HCT116 (cell line): ENCODE results near the gene SEL1L2. TPM values are rescaled to one million over a fixed set of nuclear protein-coding genes. Genes with fewer than 3 reads are reported as not detected.

Experiments
- ATAC-seq: fragments of 200-7000 bp; cut with Tn5 transposase; 2 replicates; pipeline ENCODE4 v1.9.1; 2020; ENCODE audit warnings: mild to moderate bottlenecking, moderate library complexity
- BruUV-seq: library from RNA; stranded (reverse); fragments of 400-500 nt; replicated peaks from 2 replicates; lab custom pipeline; 2021; lab: Mats Ljungman, UMichigan
- CTCF ChIA-PET: fragments of 300-600 bp; sonication (Branson Sonifier 250); formaldehyde crosslinking; loops from one replicate; lab custom pipeline; 2021; ENCODE audit warnings: antibody characterized with exemption; lab: Charles Lee
- POLR2A ChIA-PET: fragments of 300-600, 350-600 bp; sonication (Branson Sonifier 250); formaldehyde crosslinking; loops from one replicate; lab custom pipeline; 2021; ENCODE audit warnings: antibody characterized with exemption; lab: Charles Lee
- RAD21 ChIA-PET, 2 experiments: fragments of 300-600 bp; sonication (Branson Sonifier 250); formaldehyde crosslinking; loops; one replicate each; lab custom pipeline; 2023; ENCODE audit warnings: low total read pairs in 2 of 2; ENCODE audit not compliant: uncharacterized antibody in 2 of 2, unreplicated experiment in 2 of 2, low non-redundant PET in 1 of 2; lab: Charles Lee
- DNase-seq: peaks from one replicate; pipeline ENCODE4 v3.0.0-alpha.2; 2010; ENCODE audit warnings: low read depth, low spot score
- H2AFZ ChIP-seq: fragments of 200-600 bp; shearing (Covaris generic), sonication (generic); 2 replicates; pipeline ENCODE4 v1.6.1; 2017; ENCODE audit warnings: low read depth, mixed run types, mixed read lengths, antibody characterized with exemption, low read length; ENCODE audit not compliant: poor library complexity, severe bottlenecking
- H3K27ac ChIP-seq: 2 replicates; pipeline ENCODE4 v1.5.1; 2012; ENCODE audit warnings: low read depth, low read length
- H3K27me3 ChIP-seq: fragments of 200-600 bp; sonication (generic); 2 replicates; pipeline ENCODE4 v1.6.1; 2016; ENCODE audit warnings: mixed run types, low read length, mixed read lengths; ENCODE audit not compliant: insufficient read depth
- H3K36me3 ChIP-seq, 2 experiments: fragments of 200-500 bp in 1 of 2; fragments of 200-600 bp in 1 of 2; sonication (Bioruptor generic) in 1 of 2; sonication (generic) in 1 of 2; 2 replicates each; pipeline versions ENCODE4 v1.5.1 to v1.6.1; 2014 to 2016; ENCODE audit warnings: low read length in 2 of 2, inconsistent platforms in 1 of 2, mixed read lengths in 1 of 2, mixed run types in 1 of 2; ENCODE audit not compliant: insufficient read depth in 2 of 2, control insufficient read depth in 1 of 2
- H3K4me1 ChIP-seq, 2 experiments: fragments of 200-600 bp in 1 of 2; sonication (generic) in 1 of 2; 2 replicates each; pipeline versions ENCODE4 v1.5.1 to v1.6.1; 2012 to 2017; ENCODE audit warnings: low read length in 2 of 2, inconsistent platforms in 1 of 2, mild to moderate bottlenecking in 1 of 2, mixed read lengths in 1 of 2, mixed run types in 1 of 2, moderate library complexity in 1 of 2; ENCODE audit not compliant: insufficient read depth in 2 of 2, control insufficient read depth in 1 of 2
- H3K4me2 ChIP-seq: fragments of 200-600 bp; sonication (generic); 2 replicates; pipeline ENCODE4 v1.6.1; 2017; ENCODE audit warnings: mixed run types, low read length, mixed read lengths
- H3K4me3 ChIP-seq, 2 experiments: fragments of 200-600 bp in 1 of 2; sonication (generic) in 1 of 2; replicated peaks in 1 of 2; 2 replicates each; pipeline ENCODE4 v1.5.1; 2011 to 2016; ENCODE audit warnings: low read length in 2 of 2, control low read depth in 1 of 2, low read depth in 1 of 2, mild to moderate bottlenecking in 1 of 2, mixed read lengths in 1 of 2, mixed run types in 1 of 2
- H3K79me2 ChIP-seq: fragments of 200-600 bp; sonication (generic); 2 replicates; pipeline ENCODE4 v1.6.1; 2017; ENCODE audit warnings: mild to moderate bottlenecking, mixed run types, low read length, moderate library complexity, mixed read lengths; ENCODE audit not compliant: insufficient read depth
- H3K9ac ChIP-seq: fragments of 200-600 bp; sonication (generic); 2 replicates; pipeline ENCODE4 v1.6.1; 2016; ENCODE audit warnings: low read length, mixed read lengths
- H3K9me2 ChIP-seq: fragments of 200-600 bp; sonication (generic), shearing (Covaris generic); 2 replicates; pipeline ENCODE4 v1.6.1; 2017; ENCODE audit warnings: mixed run types, mild to moderate bottlenecking, moderate library complexity; ENCODE audit not compliant: insufficient read depth
- H3K9me3 ChIP-seq, 2 experiments: fragments of 200-500 bp in 1 of 2; fragments of 200-600 bp in 1 of 2; sonication (Bioruptor generic) in 1 of 2; sonication (generic) in 1 of 2; 2 replicates each; pipeline ENCODE4 v1.6.1; 2014 to 2017; ENCODE audit warnings: low read length in 2 of 2, mixed read lengths in 2 of 2, inconsistent platforms in 1 of 2, low read depth in 1 of 2, mild to moderate bottlenecking in 1 of 2, mixed run types in 1 of 2, moderate library complexity in 1 of 2; ENCODE audit not compliant: control insufficient read depth in 1 of 2, insufficient read depth in 1 of 2
- H4K20me1 ChIP-seq: fragments of 200-600 bp; sonication (generic), shearing (Covaris generic); 2 replicates; pipeline ENCODE4 v1.6.1; 2017; ENCODE audit warnings: mixed run types, mild to moderate bottlenecking, moderate library complexity; ENCODE audit not compliant: insufficient read depth
- CTCF ChIP-seq, 3 experiments: fragments of 200-600 bp in 1 of 3; sonication (generic) in 1 of 3; IDR thresholded peaks in 2 of 3; conservative IDR thresholded peaks in 1 of 3; 2 replicates each; pipeline ENCODE4 v1.5.1; 2012 to 2017; ENCODE audit warnings: low read depth in 2 of 3, low read length in 2 of 3, antibody characterized with exemption in 1 of 3, borderline replicate concordance in 1 of 3, control low read depth in 1 of 3, mild to moderate bottlenecking in 1 of 3, mixed read lengths in 1 of 3, mixed run types in 1 of 3, moderate library complexity in 1 of 3; ENCODE audit not compliant: insufficient read depth in 1 of 3
- EZH2 ChIP-seq: fragments of 200-600 bp; sonication (generic); IDR thresholded peaks from 2 replicates; pipeline ENCODE4 v1.6.1; 2017; ENCODE audit warnings: antibody characterized with exemption, mixed run types
- EZH2phosphoT487 ChIP-seq: fragments of 200-600 bp; IDR thresholded peaks from 2 replicates; pipeline ENCODE4 v1.6.1; 2018; ENCODE audit warnings: antibody characterized with exemption, borderline replicate concordance
- POLR2A ChIP-seq: IDR thresholded peaks from 2 replicates; pipeline ENCODE4 v1.7.0; 2011; ENCODE audit warnings: borderline replicate concordance; ENCODE audit not compliant: insufficient read depth, insufficient read length; ENCODE audit errors: extremely low read depth
- POLR2AphosphoS5 ChIP-seq: IDR thresholded peaks from 2 replicates; pipeline ENCODE4 v1.6.1; 2011; ENCODE audit warnings: mild to moderate bottlenecking, low read depth, low read length, moderate library complexity
- RAD21 ChIP-seq: IDR thresholded peaks from 2 replicates; pipeline ENCODE4 v1.6.1; 2012; ENCODE audit warnings: low read depth, mild to moderate bottlenecking
- SIN3A ChIP-seq: IDR thresholded peaks from 2 replicates; pipeline ENCODE4 v1.6.1; 2012; ENCODE audit warnings: low read depth
- SP1 ChIP-seq: IDR thresholded peaks from 2 replicates; pipeline ENCODE4 v1.6.1; 2012; ENCODE audit warnings: low read depth
- TCF7L2 ChIP-seq: IDR thresholded peaks from 2 replicates; pipeline ENCODE4 v1.7.0; 2011; ENCODE audit warnings: borderline replicate concordance, inconsistent platforms; ENCODE audit not compliant: insufficient read depth, insufficient read length; ENCODE audit errors: extremely low read depth
- ZBTB33 ChIP-seq: IDR thresholded peaks from 2 replicates; pipeline ENCODE4 v1.6.1; 2011; ENCODE audit warnings: mild to moderate bottlenecking, low read length, moderate library complexity; ENCODE audit not compliant: insufficient replicate concordance; ENCODE audit errors: extremely low read depth
- ZFX ChIP-seq: fragments of 450-650 bp; IDR thresholded peaks from 2 replicates; pipeline ENCODE4 v1.6.1; 2017
- ZNF274 ChIP-seq: fragments of 200-500 bp; sonication (Bioruptor generic); IDR thresholded peaks from 2 replicates; pipeline ENCODE4 v1.6.1; 2014; ENCODE audit warnings: mild to moderate bottlenecking, low read depth, low read length, inconsistent platforms
- intact Hi-C: fragments of 100-400 bp; cut with micrococcal nuclease; formaldehyde crosslinking; loops from 2 replicates; pipeline ENCODE4 v1.10.0; 2022
- total RNA-seq: library from RNA; stranded (reverse); gene quantifications from one replicate; pipeline ENCODE4 v1.2.1, GENCODE V29; 2021; ENCODE audit not compliant: unreplicated experiment

SEL1L2 gene
- total RNA-seq, 1 experiment from 2014 or later = not detected

DNA sequence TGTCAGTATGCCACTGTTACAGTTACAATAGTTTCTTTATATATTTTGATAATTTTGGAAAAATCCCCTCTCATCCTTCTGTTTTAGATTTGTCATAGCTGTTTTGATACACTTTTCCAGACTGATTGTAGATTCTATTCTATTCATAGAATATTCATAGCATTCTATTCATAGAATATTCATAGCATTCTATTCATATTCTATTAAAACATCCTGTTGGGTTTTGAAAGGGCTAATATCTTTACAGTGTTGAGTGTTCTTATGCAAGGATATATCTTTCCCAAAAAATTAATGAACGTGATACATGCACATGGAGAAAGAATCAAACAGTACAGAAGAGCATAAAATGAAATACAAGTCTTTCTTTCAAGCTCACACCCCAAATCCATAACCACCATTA, 42.9 kb upstream of the SEL1L2 start:
- H3K9me2 ChIP-seq = no peaks in the 10 kb centered on the region
- intact Hi-C loops = no loop called here
- CTCF ChIA-PET = no interaction called here
- TF ChIP-seq EZH2phosphoT487 = no peak
- TF ChIP-seq SP1 = no peak
- no peak for TF ChIP-seq ZFX
- no peak for TF ChIP-seq POLR2AphosphoS5
- no peak for TF ChIP-seq SIN3A
- TF ChIP-seq ZBTB33 = no peak
- no peak for TF ChIP-seq POLR2A
- TF ChIP-seq, all 23 proteins: peak for 0
- Histone ChIP-seq H3K36me3 (no peaks in the 10 kb centered on the region), H4K20me1 (no peaks in the 10 kb centered on the region), H3K79me2 (no peaks in the 10 kb centered on the region), H3K27ac (no peak overlapping the region), H3K9ac (no peak overlapping the region), H3K4me2 (no peak overlapping the region), H3K4me1 (no peaks in the 10 kb centered on the region), H2AFZ (no peak overlapping the region), H3K27me3 (no peaks in the 10 kb centered on the region), H3K4me3 (no peak overlapping the region), H3K9me3 (no peaks in the 10 kb centered on the region)
- BruUV-seq = no TSS peak
- ATAC-seq (no peak), DNase-seq (no peak)
- POLR2A ChIA-PET = no interaction called here
- RAD21 ChIA-PET = no interaction called here

GRCh38 chr20:14030991-14031390, 40.6 kb upstream of the SEL1L2 start:
- Histone ChIP-seq H4K20me1 (no peaks in the 10 kb centered on the region), H3K9me2 (no peaks in the 10 kb centered on the region), H3K4me1 (no peaks in the 10 kb centered on the region), H3K27me3 (no peaks in the 10 kb centered on the region), H3K9me3 (no peaks in the 10 kb centered on the region), H3K36me3 (no peaks in the 10 kb centered on the region), H2AFZ (no peak overlapping the region), H3K4me3 (no peak overlapping the region), H3K9ac (no peak overlapping the region), H3K27ac (no peak overlapping the region), H3K4me2 (no peak overlapping the region), H3K79me2 (no peaks in the 10 kb centered on the region)
- BruUV-seq = no TSS peak
- intact Hi-C loops = no loop called here
- ATAC-seq = no peak
- CTCF ChIA-PET = no interaction called here
- POLR2A ChIA-PET = no interaction called here
- RAD21 ChIA-PET = no interaction called here
- TF ChIP-seq SP1 = no peak
- TF ChIP-seq CTCF (IDR thresholded peaks at IDR 0.05 in 2 of 3, conservative IDR thresholded peaks at IDR 0.05 in 1 of 3; ENCODE audit: borderline replicate concordance in 1 of 3, insufficient read depth in 1 of 3, low read depth in 2 of 3, low read length in 2 of 3) = no peak
- no peak for TF ChIP-seq TCF7L2
- no peak for TF ChIP-seq ZBTB33
- TF ChIP-seq ZNF274 = no peak
- TF ChIP-seq RAD21 = no peak
- TF ChIP-seq EZH2 = no peak
- no peak for TF ChIP-seq ZFX
- no peak for DNase-seq
